Activated T-helper 1 cell treated with Interleukin-2 at 50 U/mL for 16 hours (primary cell): ENCODE measurements around the gene LIPG.
"Not testable (repeated sequence)": the region's sequence is repeated elsewhere in the genome, so short reads cannot be mapped to it uniquely, and the experiment has no call there.

Source experiments
- DNase-seq: peaks from one replicate; pipeline ENCODE4 v3.0.0-alpha.2; 2020; ENCODE audit warnings: low read depth

LIPG gene

GRCh38 chr18:49546719-49547273, 15.1 kb upstream of the LIPG start:
- DNase-seq: no peak

GRCh38 chr18:49547701-49548100, 14.2 kb upstream of the LIPG start:
- DNase-seq: no peak

GRCh38 chr18:49548229-49548636, 13.6 kb upstream of the LIPG start:
- no peak for DNase-seq

GRCh38 chr18:49550621-49551339, 11.1 kb upstream of the LIPG start:
- DNase-seq: no peak

- DNase-seq: no peak
Measured at GRCh38 chr18:49553003-49553402, 8.9 kb upstream of the LIPG start.

GRCh38 chr18:49555641-49556040, 6.2 kb upstream of the LIPG start:
- DNase-seq: no peak

GRCh38 chr18:49558356-49558755, 3.5 kb upstream of the LIPG start:
- no peak for DNase-seq

- not testable (repeated sequence) for DNase-seq
Measured at GRCh38 chr18:49559326-49559931, 2.4 kb upstream of the LIPG start.

GRCh38 chr18:49560277-49560623, 1.6 kb upstream of the LIPG start:
- no peak for DNase-seq

- DNase-seq: no peak
Measured at GRCh38 chr18:49560624-49561288, 1.1 kb upstream of the LIPG start.

- no peak for DNase-seq
Measured at GRCh38 chr18:49562481-49563129, 748 bp downstream of the LIPG start.

GRCh38 chr18:49563130-49563540, 1.3 kb downstream of the LIPG start:
- no peak for DNase-seq

- DNase-seq: no peak
Measured at GRCh38 chr18:49563701-49564517, 2.1 kb downstream of the LIPG start.

GRCh38 chr18:49564518-49564834, 2.6 kb downstream of the LIPG start:
- DNase-seq: no peak

- no peak for DNase-seq
Measured at GRCh38 chr18:49565101-49565500, 3.2 kb downstream of the LIPG start.

- DNase-seq: no peak
Measured at GRCh38 chr18:49565612-49566011, 3.8 kb downstream of the LIPG start.

GRCh38 chr18:49566217-49566770, 4.4 kb downstream of the LIPG start:
- no peak for DNase-seq

- no peak for DNase-seq
Measured at GRCh38 chr18:49566985-49567384, 5.1 kb downstream of the LIPG start.

GRCh38 chr18:49569724-49570123, 7.9 kb downstream of the LIPG start:
- no peak for DNase-seq

- DNase-seq: no peak
Measured at GRCh38 chr18:49570836-49571235, 9.0 kb downstream of the LIPG start.

- DNase-seq: no peak
Measured at GRCh38 chr18:49572611-49573345, 10.9 kb downstream of the LIPG start.
